Measurements from ENCODE around the gene HBG1. TPM values are rescaled to one million over a fixed set of nuclear protein-coding genes. Genes with fewer than 3 reads are reported as not detected.

HBG1 gene
- total RNA-seq, 2 donors from 2014 or later, result not detected

GRCh38 chr11:5246772-5247471 lies 2.7 kb downstream of the HBG1 start:
- TF ChIP-seq CTCF (IDR thresholded peaks at IDR 0.05), result no peak
- H3K27me3 ChIP-seq, result no peaks in the 10 kb centered on the region
- H3K27ac ChIP-seq, result no peak overlapping the region
- H3K4me1 ChIP-seq, result no peaks in the 10 kb centered on the region
- H3K4me3 ChIP-seq, result no peak overlapping the region
- no peaks in the 10 kb centered on the region for H3K9me3 ChIP-seq
- DNase-seq (ENCODE audit: low spot score), result no peak
- H3K36me3 ChIP-seq, result no peaks in the 10 kb centered on the region

DNA sequence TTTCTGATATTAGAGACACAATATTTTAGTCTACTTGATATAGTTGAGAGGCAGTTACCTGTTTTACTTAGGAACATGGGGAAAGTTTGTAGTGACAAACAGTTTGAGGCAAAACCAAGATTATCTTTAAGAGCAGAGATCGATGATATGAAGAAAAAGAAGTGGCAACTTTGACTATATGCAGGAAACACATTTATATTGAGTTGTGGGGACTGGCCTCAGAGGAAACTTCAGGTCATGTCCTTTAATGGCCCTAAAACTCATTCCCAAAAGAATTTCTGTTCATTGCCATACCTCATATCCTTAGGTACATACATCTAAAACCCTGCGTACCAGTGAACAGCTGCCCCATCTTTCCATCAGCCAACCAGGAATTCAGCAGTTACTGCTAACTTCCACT lies 4.5 kb downstream of the HBG1 start:
- Histone ChIP-seq H3K27ac (no peak overlapping the region), H3K4me3 (no peak overlapping the region), H3K27me3 (no peaks in the 10 kb centered on the region), H3K36me3 (no peaks in the 10 kb centered on the region), H3K9me3 (no peaks in the 10 kb centered on the region), H3K4me1 (no peaks in the 10 kb centered on the region)
- no peak for DNase-seq (ENCODE audit: low spot score)
- no peak for TF ChIP-seq CTCF (IDR thresholded peaks at IDR 0.05)

DNA sequence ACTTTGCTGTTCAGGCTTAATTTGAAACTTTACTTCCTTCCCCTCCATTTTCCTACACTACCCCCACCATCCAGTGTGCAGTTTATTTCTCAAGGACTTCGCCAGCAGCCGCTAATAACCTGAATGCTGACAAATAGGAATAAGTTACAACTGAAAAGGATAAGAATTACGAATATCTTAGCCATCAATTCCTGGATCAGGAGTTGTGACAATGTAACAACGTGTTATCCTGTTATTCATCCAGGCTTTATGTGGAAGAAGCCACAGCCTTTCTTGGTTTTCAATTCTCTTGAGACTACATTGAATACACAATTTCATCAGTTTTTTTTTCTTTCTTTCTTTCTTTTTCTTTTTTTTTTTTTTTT lies 5.9 kb downstream of the HBG1 start:
- H3K36me3 ChIP-seq, result no peaks in the 10 kb centered on the region
- H3K4me1 ChIP-seq, result no peaks in the 10 kb centered on the region
- no peak for TF ChIP-seq CTCF (IDR thresholded peaks at IDR 0.05)

GRCh38 chr11:5242933-5243815 lies 6.5 kb downstream of the HBG1 start:
- TF ChIP-seq CTCF (IDR thresholded peaks at IDR 0.05), result no peak
- DNase-seq (ENCODE audit: low spot score), result no peak
- no peaks in the 10 kb centered on the region for H3K9me3 ChIP-seq
- no peaks in the 10 kb centered on the region for H3K27me3 ChIP-seq
- H3K4me3 ChIP-seq, result no peak overlapping the region
- no peaks in the 10 kb centered on the region for H3K4me1 ChIP-seq
- H3K36me3 ChIP-seq, result no peaks in the 10 kb centered on the region
- H3K27ac ChIP-seq, result no peak overlapping the region

More for the DNA sequence above, 5.9 kb downstream of the HBG1 start:
- no peak overlapping the region for H3K27ac ChIP-seq
- H3K9me3 ChIP-seq, result no peaks in the 10 kb centered on the region
- H3K27me3 ChIP-seq, result no peaks in the 10 kb centered on the region
- no peak for DNase-seq (ENCODE audit: low spot score)
- H3K4me3 ChIP-seq, result no peak overlapping the region

GRCh38 chr11:5242208-5242607 lies 7.4 kb downstream of the HBG1 start:
- no peaks in the 10 kb centered on the region for H3K27me3 ChIP-seq
- no peaks in the 10 kb centered on the region for H3K36me3 ChIP-seq
- H3K4me1 ChIP-seq, result no peaks in the 10 kb centered on the region
- H3K4me3 ChIP-seq, result no peak overlapping the region
- no peaks in the 10 kb centered on the region for H3K9me3 ChIP-seq
- H3K27ac ChIP-seq, result no peak overlapping the region
- no peak for DNase-seq (ENCODE audit: low spot score)
- no peak for TF ChIP-seq CTCF (IDR thresholded peaks at IDR 0.05)

All from right atrium auricular region (tissue), 2 donors.